Epithelial cell of proximal tubule (primary cell): ENCODE measurements around the gene KCNB1. TPM values are rescaled to one million over a fixed set of nuclear protein-coding genes. Genes with fewer than 3 reads are reported as not detected.

Experiments used
- DNase-seq: peaks from one replicate; pipeline ENCODE4 v3.0.0-alpha.2; 2011; ENCODE audit warnings: low read depth
- H3K4me3 ChIP-seq: 2 replicates; pipeline ENCODE4 v1.5.1; 2011; ENCODE audit warnings: low read depth, mild to moderate bottlenecking, low read length
- CTCF ChIP-seq: conservative IDR thresholded peaks from 2 replicates; pipeline ENCODE4 v1.5.1; 2012; ENCODE audit warnings: low read depth, mild to moderate bottlenecking, low read length
- total RNA-seq: library from RNA; depleted of rRNA; stranded (reverse); fragments of >200 nt; gene quantifications from 2 replicates; pipeline ENCODE4 v1.2.3, GENCODE V29; 2015

The KCNB1 gene
- total RNA-seq, 1 donor from 2014 or later, result not detected

GRCh38 chr20:49424536-49424935, 57.9 kb downstream of the KCNB1 start:
- no peak for DNase-seq
- no peak for TF ChIP-seq CTCF

GRCh38 chr20:49422161-49422560, 60.3 kb downstream of the KCNB1 start:
- TF ChIP-seq CTCF, result no peak
- DNase-seq, result no peak
- H3K4me3 ChIP-seq, result no peak overlapping the region

More at GRCh38 chr20:49424536-49424935, 57.9 kb downstream of the KCNB1 start:
- H3K4me3 ChIP-seq, result no peak overlapping the region

- TF ChIP-seq CTCF, result no peak
- peak; percentile 70 for DNase-seq
Measured at GRCh38 chr20:49420811-49421295, 61.6 kb downstream of the KCNB1 start.

GRCh38 chr20:49420292-49420691, 62.2 kb downstream of the KCNB1 start:
- DNase-seq, result no peak
- no peak for TF ChIP-seq CTCF
- H3K4me3 ChIP-seq, result no peak overlapping the region

More at GRCh38 chr20:49420811-49421295, 61.6 kb downstream of the KCNB1 start:
- no peak overlapping the region for H3K4me3 ChIP-seq

- no peak overlapping the region for H3K4me3 ChIP-seq
- TF ChIP-seq CTCF, result no peak
- DNase-seq, result no peak
Measured at GRCh38 chr20:49419785-49420184, 62.7 kb downstream of the KCNB1 start.

- TF ChIP-seq CTCF, result no peak
- H3K4me3 ChIP-seq, result no peak overlapping the region
- DNase-seq, result no peak
Measured at GRCh38 chr20:49418809-49419208, 63.7 kb downstream of the KCNB1 start.

- no peak for TF ChIP-seq CTCF
- no peak for DNase-seq
- no peak overlapping the region for H3K4me3 ChIP-seq
Measured at GRCh38 chr20:49417843-49418555, 64.5 kb downstream of the KCNB1 start.
